Central memory CD8-positive, alpha-beta T cell (primary cell): ENCODE measurements around the gene MAP3K9.
"Not testable (repeated sequence)": the region's sequence is repeated elsewhere in the genome, so short reads cannot be mapped to it uniquely, and the experiment has no call there.

Source experiments
- ATAC-seq: fragments of 150-1000 bp; cut with Tn5 transposase; replicated peaks from 2 replicates; pipeline ENCODE4 v1.10.0; 2022; ENCODE audit warnings: mild to moderate bottlenecking, moderate FRiP score, moderate number of reproducible peaks; ENCODE audit not compliant: poor library complexity, severe bottlenecking; ENCODE audit errors: extremely low read depth
- DNase-seq, 2 donors: peaks; one replicate each; pipeline ENCODE4 v3.0.0; 2021; ENCODE audit warnings: low spot score in 2 of 2
- H3K27ac Mint-ChIP-seq: one replicate; pipeline ENCODE4 v1.8.0; 2022; ENCODE audit warnings: low read depth, mild to moderate bottlenecking, moderate library complexity, mixed read lengths
- H3K27me3 Mint-ChIP-seq: one replicate; pipeline ENCODE4 v1.8.0; 2022; ENCODE audit warnings: mixed read lengths
- H3K36me3 Mint-ChIP-seq: one replicate; pipeline ENCODE4 v1.8.0; 2022; ENCODE audit warnings: mild to moderate bottlenecking, moderate library complexity, mixed read lengths; ENCODE audit not compliant: insufficient read depth
- H3K4me1 Mint-ChIP-seq: one replicate; pipeline ENCODE4 v1.8.0; 2022; ENCODE audit warnings: mixed read lengths
- H3K4me3 Mint-ChIP-seq: one replicate; pipeline ENCODE4 v1.8.0; 2022; ENCODE audit warnings: mild to moderate bottlenecking, moderate library complexity, mixed read lengths
- H3K9me3 Mint-ChIP-seq: one replicate; pipeline ENCODE4 v1.8.0; 2022; ENCODE audit warnings: mixed read lengths

MAP3K9 gene

GRCh38 chr14:70708717-70709570, 100.4 kb downstream of the MAP3K9 start:
- Mint-ChIP-seq H3K4me1 (no peaks in the 10 kb centered on the region), H3K27ac (no peak overlapping the region), H3K4me3 (no peak overlapping the region), H3K9me3 (no peaks in the 10 kb centered on the region), H3K36me3 (no peaks in the 10 kb centered on the region), H3K27me3 (peaks cover 21% of the 10 kb centered on the region)
- DNase-seq (no peak), ATAC-seq (no peak)

GRCh38 chr14:70707138-70708038, 101.9 kb downstream of the MAP3K9 start:
- Mint-ChIP-seq H3K27me3 (peaks cover 21% of the 10 kb centered on the region), H3K4me3 (no peak overlapping the region), H3K4me1 (no peaks in the 10 kb centered on the region), H3K27ac (no peak overlapping the region), H3K36me3 (no peaks in the 10 kb centered on the region), H3K9me3 (no peaks in the 10 kb centered on the region)
- no peak for DNase-seq
- ATAC-seq, result no peak

DNA sequence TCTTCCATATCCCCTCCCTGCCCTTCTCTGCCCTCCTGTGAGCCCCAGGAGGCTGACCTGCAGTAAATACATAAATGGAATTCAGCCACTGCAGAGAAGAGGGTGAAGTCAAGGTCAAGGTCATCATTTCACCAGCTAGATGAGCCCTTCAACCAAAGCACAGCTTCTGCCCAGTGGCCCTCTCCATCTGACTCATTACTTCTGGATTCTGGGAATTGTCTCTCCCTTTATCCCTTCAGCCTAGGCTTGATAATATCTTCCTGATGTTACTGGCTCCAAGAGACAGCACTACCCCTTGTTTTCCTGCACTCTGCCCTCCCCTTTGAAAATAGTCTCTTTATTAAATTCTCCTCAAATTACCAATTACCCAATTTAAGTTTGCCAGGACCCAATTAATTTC, 103.1 kb downstream of the MAP3K9 start:
- H3K36me3 Mint-ChIP-seq, result no peaks in the 10 kb centered on the region
- H3K27ac Mint-ChIP-seq, result no peak overlapping the region
- no peaks in the 10 kb centered on the region for H3K9me3 Mint-ChIP-seq
- H3K4me1 Mint-ChIP-seq, result no peaks in the 10 kb centered on the region
- ATAC-seq (no peak), DNase-seq (no peak)
- no peak overlapping the region for H3K4me3 Mint-ChIP-seq
- H3K27me3 Mint-ChIP-seq, result peaks cover 21% of the 10 kb centered on the region

DNA sequence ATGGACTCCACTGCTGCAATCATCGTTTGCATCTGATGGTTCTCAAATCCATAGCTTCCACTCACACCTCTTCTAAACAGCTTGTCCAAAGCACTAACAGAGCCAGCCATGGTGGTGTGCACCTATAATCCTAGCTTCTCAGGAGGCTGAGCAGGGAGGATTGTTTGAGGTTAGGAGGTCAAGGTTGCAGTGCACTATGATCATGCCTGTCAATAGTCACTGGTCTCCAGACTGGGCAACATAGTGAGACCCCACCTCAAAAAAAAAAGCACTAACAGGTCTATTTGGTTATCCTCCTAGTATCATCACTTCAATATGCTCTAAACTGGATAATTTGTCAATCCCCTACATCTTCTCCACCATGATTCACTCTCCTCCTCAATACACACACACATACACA, 104.4 kb downstream of the MAP3K9 start:
- ATAC-seq (no peak), DNase-seq (no peak)
- Mint-ChIP-seq H3K36me3 (no peaks in the 10 kb centered on the region), H3K4me1 (no peaks in the 10 kb centered on the region), H3K9me3 (no peaks in the 10 kb centered on the region), H3K27ac (no peak overlapping the region), H3K27me3 (peaks cover 21% of the 10 kb centered on the region), H3K4me3 (no peak overlapping the region)

- H3K27me3 Mint-ChIP-seq, result peaks cover 21% of the 10 kb centered on the region
- not testable (repeated sequence) for DNase-seq, H3K27ac Mint-ChIP-seq, ATAC-seq, H3K4me3 Mint-ChIP-seq, H3K36me3 Mint-ChIP-seq, H3K9me3 Mint-ChIP-seq, H3K4me1 Mint-ChIP-seq
Observed at GRCh38 chr14:70703621-70704168, 105.6 kb downstream of the MAP3K9 start.

GRCh38 chr14:70702161-70702560, 107.2 kb downstream of the MAP3K9 start:
- no peak for ATAC-seq
- Mint-ChIP-seq H3K27ac (no peak overlapping the region), H3K4me3 (no peak overlapping the region)

GRCh38 chr14:70701610-70702009, 107.7 kb downstream of the MAP3K9 start:
- DNase-seq (no peak), ATAC-seq (no peak)
- no peak overlapping the region for H3K4me3 Mint-ChIP-seq
- H3K27me3 Mint-ChIP-seq, result peaks cover 30% of the 10 kb centered on the region
- no peaks in the 10 kb centered on the region for H3K4me1 Mint-ChIP-seq
- H3K9me3 Mint-ChIP-seq, result no peaks in the 10 kb centered on the region
- H3K36me3 Mint-ChIP-seq, result no peaks in the 10 kb centered on the region
- no peak overlapping the region for H3K27ac Mint-ChIP-seq

More at GRCh38 chr14:70702161-70702560, 107.2 kb downstream of the MAP3K9 start:
- Mint-ChIP-seq H3K36me3 (no peaks in the 10 kb centered on the region), H3K27me3 (peaks cover 31% of the 10 kb centered on the region), H3K4me1 (no peaks in the 10 kb centered on the region), H3K9me3 (no peaks in the 10 kb centered on the region)
- no peak for DNase-seq

GRCh38 chr14:70700955-70701585, 108.2 kb downstream of the MAP3K9 start:
- Mint-ChIP-seq H3K4me1 (no peaks in the 10 kb centered on the region), H3K36me3 (no peaks in the 10 kb centered on the region), H3K27ac (no peak overlapping the region), H3K4me3 (no peak overlapping the region), H3K9me3 (no peaks in the 10 kb centered on the region), H3K27me3 (peaks cover 25% of the 10 kb centered on the region)
- DNase-seq (no peak), ATAC-seq (no peak)

DNA sequence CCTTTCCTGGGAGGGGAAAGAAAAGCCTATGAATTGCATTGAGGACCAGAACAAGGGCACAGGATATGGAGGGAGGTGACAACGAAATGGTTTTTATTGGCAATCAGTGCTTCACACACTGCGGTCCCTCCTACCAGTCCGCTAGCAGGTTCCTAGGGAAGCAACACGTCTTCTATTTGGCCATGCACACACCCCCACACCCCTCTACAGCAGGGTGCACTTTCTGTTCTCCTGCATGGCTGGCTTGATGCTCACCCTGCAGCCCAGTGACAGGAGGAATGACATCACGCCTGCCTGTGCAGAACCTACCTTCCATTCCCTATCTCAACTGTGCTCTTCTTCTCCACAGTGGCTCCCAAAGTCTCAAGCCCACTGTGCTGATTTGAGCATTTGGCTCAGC, 109.7 kb downstream of the MAP3K9 start:
- H3K27me3 Mint-ChIP-seq, result peaks cover 11% of the 10 kb centered on the region
- no peaks in the 10 kb centered on the region for H3K4me1 Mint-ChIP-seq
- H3K27ac Mint-ChIP-seq, result no peak overlapping the region
- ATAC-seq (no peak), DNase-seq (no peak)
- H3K36me3 Mint-ChIP-seq, result no peaks in the 10 kb centered on the region
- no peak overlapping the region for H3K4me3 Mint-ChIP-seq
- H3K9me3 Mint-ChIP-seq, result no peaks in the 10 kb centered on the region

DNA sequence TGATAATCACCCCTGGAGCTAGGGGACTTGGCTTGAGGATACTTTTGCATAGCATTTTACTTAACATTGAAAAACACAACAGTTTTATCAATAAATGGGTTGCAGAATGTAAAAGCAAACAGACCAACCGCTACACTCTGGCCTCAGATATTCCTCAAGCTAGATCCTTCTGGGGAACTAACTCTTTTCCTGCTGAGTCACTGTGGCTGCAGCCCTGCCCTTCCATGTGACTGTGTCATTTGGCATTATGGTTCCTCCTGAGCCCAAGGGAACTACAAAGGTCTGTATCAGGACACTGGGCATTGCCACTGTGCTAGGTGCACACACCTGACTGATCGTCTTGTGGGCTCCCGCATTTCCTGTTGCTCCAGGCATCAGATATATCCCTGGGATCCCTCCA, 111.0 kb downstream of the MAP3K9 start:
- Mint-ChIP-seq H3K27ac (no peak overlapping the region), H3K36me3 (no peaks in the 10 kb centered on the region), H3K4me1 (no peaks in the 10 kb centered on the region), H3K4me3 (no peak overlapping the region), H3K27me3 (peaks cover 11% of the 10 kb centered on the region), H3K9me3 (no peaks in the 10 kb centered on the region)
- DNase-seq (no peak), ATAC-seq (no peak)

- Mint-ChIP-seq H3K4me3 (no peak overlapping the region), H3K27ac (no peak overlapping the region), H3K27me3 (peaks cover 11% of the 10 kb centered on the region), H3K9me3 (no peaks in the 10 kb centered on the region), H3K36me3 (no peaks in the 10 kb centered on the region), H3K4me1 (no peaks in the 10 kb centered on the region)
- no peak for DNase-seq
- ATAC-seq, result no peak
Observed at GRCh38 chr14:70697701-70698100, 111.6 kb downstream of the MAP3K9 start.

DNA sequence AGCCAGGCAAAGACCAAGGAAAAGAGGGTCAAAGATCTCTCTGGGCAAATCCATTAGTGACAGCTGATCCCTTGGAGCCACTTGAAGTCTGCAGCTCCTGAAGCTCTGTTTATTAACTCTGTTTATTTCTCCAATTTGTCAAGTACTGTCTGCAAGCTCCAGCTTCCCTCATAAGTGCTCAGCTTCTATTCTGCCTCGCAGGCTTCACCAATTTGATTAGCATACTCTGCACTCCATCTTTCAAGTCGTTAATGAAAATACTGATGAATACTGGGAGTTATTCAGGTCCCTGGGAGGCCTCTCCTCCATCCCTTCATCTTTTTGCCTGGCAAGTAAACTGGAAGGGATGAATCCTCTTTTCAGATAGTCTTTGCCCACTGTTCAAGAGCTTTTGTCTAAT, 113.3 kb downstream of the MAP3K9 start:
- Mint-ChIP-seq H3K27ac (no peak overlapping the region), H3K4me3 (no peak overlapping the region), H3K36me3 (no peaks in the 10 kb centered on the region), H3K4me1 (no peaks in the 10 kb centered on the region), H3K9me3 (no peaks in the 10 kb centered on the region), H3K27me3 (peaks cover 11% of the 10 kb centered on the region)
- DNase-seq, result no peak
- no peak for ATAC-seq
